Muscle layer of duodenum (tissue), 2 donors: ENCODE results near the gene CSRP1.
"Not testable (repeated sequence)": the region's sequence is repeated elsewhere in the genome, so short reads cannot be mapped to it uniquely, and the experiment has no call there.

Experiments
- H3K27ac ChIP-seq: one replicate; pipeline ENCODE4 v1.7.0; 2013; ENCODE audit warnings: mild to moderate bottlenecking, low read length
- H3K27me3 ChIP-seq: one replicate; pipeline ENCODE4 v1.7.0; 2013; ENCODE audit warnings: low read depth, mild to moderate bottlenecking, control low read depth, low read length
- H3K36me3 ChIP-seq, 2 donors: one replicate each; pipeline ENCODE4 v1.7.0; 2013; ENCODE audit warnings: low read length in 2 of 2, control low read depth in 1 of 2, mild to moderate bottlenecking in 1 of 2; ENCODE audit not compliant: insufficient read depth in 2 of 2, control insufficient read depth in 1 of 2
- H3K4me1 ChIP-seq, 2 donors: one replicate each; pipeline ENCODE4 v1.7.0; 2013; ENCODE audit warnings: low read length in 2 of 2, mild to moderate bottlenecking in 2 of 2, control low read depth in 1 of 2, moderate library complexity in 1 of 2; ENCODE audit not compliant: insufficient read depth in 2 of 2, control insufficient read depth in 1 of 2
- H3K4me3 ChIP-seq, 2 donors: one replicate each; pipeline ENCODE4 v1.7.0; 2013; ENCODE audit warnings: low read length in 2 of 2, low read depth in 1 of 2, mild to moderate bottlenecking in 1 of 2
- H3K9me3 ChIP-seq, 2 donors: one replicate each; pipeline ENCODE4 v1.7.0; 2013; ENCODE audit warnings: low read length in 2 of 2, control low read depth in 1 of 2, mild to moderate bottlenecking in 1 of 2; ENCODE audit not compliant: control insufficient read depth in 1 of 2
- donor health status: healthy.

Gene CSRP1

DNA sequence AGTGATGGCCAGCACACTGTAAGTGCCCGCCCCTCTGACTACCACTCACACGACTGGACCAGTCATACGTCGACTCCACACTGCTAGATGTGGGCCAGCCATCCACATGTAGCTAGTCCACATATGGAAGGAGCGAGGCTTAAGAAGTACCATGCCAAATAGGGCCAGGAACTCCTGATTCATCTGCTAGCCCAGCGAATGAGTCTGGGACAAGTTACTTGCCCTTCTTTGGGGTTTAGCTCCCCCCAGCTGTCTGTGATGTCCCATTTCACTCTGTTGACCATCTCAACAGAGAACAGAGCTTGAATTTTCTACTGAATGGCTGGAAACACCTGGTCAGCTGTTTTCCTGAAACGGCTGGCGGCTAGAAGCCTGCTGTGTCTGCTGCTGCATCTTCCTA lies 5.8 kb downstream of the CSRP1 start:
- peaks cover 14 to 16% of the 10 kb centered on the region in 2 donors for H3K36me3 ChIP-seq
- H3K4me1 ChIP-seq: peaks cover 39 to 65% of the 10 kb centered on the region in 2 donors
- H3K27me3 ChIP-seq: no peaks in the 10 kb centered on the region
- H3K9me3 ChIP-seq: no peaks in the 10 kb centered on the region
- H3K27ac ChIP-seq: peak overlapping the region; percentile 87
- H3K4me3 ChIP-seq: peak overlapping the region; percentile 1 to 51

DNA sequence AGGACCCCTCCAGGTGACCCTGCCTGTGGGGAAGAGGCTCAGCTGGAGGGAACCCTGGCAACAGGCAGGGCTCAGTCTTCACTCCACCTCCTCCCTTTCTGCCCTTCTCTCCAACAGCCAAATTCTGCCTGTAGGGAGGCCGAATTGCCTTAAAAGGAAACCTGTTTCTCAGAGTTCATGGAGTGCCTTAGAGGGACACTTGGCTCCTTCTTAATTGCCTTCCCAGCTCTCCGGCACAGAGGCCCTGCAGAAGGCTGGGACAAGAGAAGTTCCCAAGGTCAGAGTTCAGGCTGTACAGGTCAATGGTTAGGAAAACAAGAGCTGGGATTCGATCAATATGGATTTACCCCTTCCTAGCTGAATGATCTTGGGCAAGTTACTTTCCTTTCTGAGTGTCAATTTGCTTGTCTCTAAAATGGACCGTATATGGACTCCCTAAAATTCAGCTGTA lies 6.2 kb downstream of the CSRP1 start:
- H3K4me3 ChIP-seq: peak overlapping the region; percentile 1 to 51
- peaks cover 14 to 19% of the 10 kb centered on the region in 2 donors for H3K36me3 ChIP-seq
- peaks cover 39 to 70% of the 10 kb centered on the region in 2 donors for H3K4me1 ChIP-seq

DNA sequence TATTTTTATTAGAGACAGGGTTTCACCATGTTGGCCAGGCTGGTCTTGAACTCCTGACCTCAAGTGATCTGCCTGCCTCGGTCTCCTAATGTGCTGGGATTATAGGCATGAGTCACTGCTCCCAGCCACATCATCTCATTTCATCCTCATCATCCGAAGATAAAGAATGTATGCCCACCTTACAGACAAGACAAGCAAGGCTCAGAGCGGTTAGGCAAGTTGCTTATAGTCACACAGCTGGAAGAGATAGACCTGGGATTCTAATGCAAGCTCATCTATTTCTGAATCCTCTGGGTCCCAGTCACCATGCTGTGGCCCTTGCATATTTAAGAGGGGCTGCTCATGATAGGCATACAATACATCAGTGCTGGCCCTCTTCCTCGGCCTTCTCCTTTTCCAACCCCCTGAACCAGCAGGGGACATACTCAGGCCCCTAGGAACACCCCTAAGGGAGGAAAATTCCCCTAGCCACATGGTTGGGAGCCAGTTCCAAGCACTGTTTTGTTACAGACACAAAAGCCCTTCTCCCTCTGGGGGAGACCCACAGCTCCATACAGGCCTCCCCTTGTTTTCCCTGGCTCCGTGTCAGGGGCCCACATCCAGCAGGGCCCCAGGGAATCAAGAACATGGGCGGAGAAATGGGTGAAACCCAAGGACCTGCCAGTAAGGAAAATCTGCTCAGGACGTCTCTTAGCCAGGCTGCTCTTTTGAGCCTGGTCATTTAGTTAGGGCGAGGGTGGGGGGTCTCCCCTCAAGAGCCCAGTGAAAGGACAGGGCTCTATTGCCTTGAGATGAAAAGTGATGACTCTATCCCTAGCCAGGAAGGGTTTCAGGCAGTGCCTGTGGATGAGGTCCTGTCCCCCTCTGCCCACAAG lies 6.9 kb downstream of the CSRP1 start:
- H3K9me3 ChIP-seq: no peaks in the 10 kb centered on the region
- H3K27me3 ChIP-seq: no peaks in the 10 kb centered on the region
- peak overlapping the region; percentile 1 to 51 for H3K4me3 ChIP-seq
- H3K4me1 ChIP-seq: peaks cover 39 to 71% of the 10 kb centered on the region in 2 donors
- peaks cover 20 to 26% of the 10 kb centered on the region in 2 donors for H3K36me3 ChIP-seq
- peak overlapping the region; percentile 87 for H3K27ac ChIP-seq

More for the DNA sequence above, 6.2 kb downstream of the CSRP1 start:
- no peaks in the 10 kb centered on the region for H3K9me3 ChIP-seq
- H3K27ac ChIP-seq: peak overlapping the region; percentile 87
- no peaks in the 10 kb centered on the region for H3K27me3 ChIP-seq

- Histone ChIP-seq H3K27ac (peak overlapping the region; percentile 79), H3K4me1 (peaks cover 42 to 74% of the 10 kb centered on the region in 2 donors), H3K9me3 (no peaks in the 10 kb centered on the region), H3K27me3 (no peaks in the 10 kb centered on the region), H3K4me3 (peak overlapping the region in 1 of 2 donors; percentile 22), H3K36me3 (peaks cover 27 to 31% of the 10 kb centered on the region in 2 donors)
Measured at GRCh38 chr1:201499191-201499590, 7.7 kb downstream of the CSRP1 start.

- no peaks in the 10 kb centered on the region for H3K27me3 ChIP-seq
- H3K4me1 ChIP-seq: peaks cover 46 to 80% of the 10 kb centered on the region in 2 donors
- H3K4me3 ChIP-seq: peak overlapping the region; percentile 20 to 22
- H3K27ac ChIP-seq: peak overlapping the region; percentile 79
- H3K9me3 ChIP-seq: no peaks in the 10 kb centered on the region
- peaks cover 28 to 29% of the 10 kb centered on the region in 2 donors for H3K36me3 ChIP-seq
Measured at GRCh38 chr1:201498621-201499020, 8.3 kb downstream of the CSRP1 start.

DNA sequence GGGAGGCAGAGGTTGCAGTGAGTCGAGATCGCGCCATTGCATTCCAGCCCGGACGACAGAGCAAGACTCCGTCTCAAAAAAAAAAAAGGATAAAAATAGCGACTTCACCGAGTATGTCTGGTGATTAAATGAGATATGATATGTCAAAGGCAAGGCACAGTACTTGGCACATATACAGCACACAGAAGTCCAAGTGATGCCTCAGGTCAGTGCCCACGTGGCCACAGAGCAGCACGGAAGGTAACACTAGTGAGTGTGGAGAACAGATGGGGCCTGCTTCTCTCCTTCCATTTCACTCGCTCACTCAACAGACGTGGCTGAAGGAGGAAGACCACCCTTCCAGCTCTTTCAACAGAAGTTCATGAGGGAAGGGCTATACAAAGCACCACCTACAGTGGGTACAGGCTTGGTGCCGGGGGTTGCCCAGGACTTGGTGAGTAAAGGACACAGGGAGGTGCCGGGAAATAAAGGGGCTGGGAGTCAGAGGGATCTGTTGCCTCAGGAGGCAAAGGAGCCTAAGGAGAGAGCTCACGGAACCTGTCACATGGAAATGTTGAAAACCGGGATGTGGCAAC lies 8.9 kb downstream of the CSRP1 start:
- Histone ChIP-seq H3K27me3 (no peaks in the 10 kb centered on the region), H3K9me3 (no peaks in the 10 kb centered on the region), H3K27ac (peak overlapping the region; percentile 52), H3K4me1 (peaks cover 46 to 86% of the 10 kb centered on the region in 2 donors), H3K4me3 (peak overlapping the region in 1 of 2 donors; percentile 20), H3K36me3 (peaks cover 28 to 31% of the 10 kb centered on the region in 2 donors)

GRCh38 chr1:201496296-201496690 lies 10.6 kb downstream of the CSRP1 start:
- H3K9me3 ChIP-seq: no peaks in the 10 kb centered on the region
- peaks cover 28 to 37% of the 10 kb centered on the region in 2 donors for H3K36me3 ChIP-seq
- H3K27ac ChIP-seq: peak overlapping the region; percentile 81
- no peaks in the 10 kb centered on the region for H3K27me3 ChIP-seq
- peaks cover 45 to 93% of the 10 kb centered on the region in 2 donors for H3K4me1 ChIP-seq
- H3K4me3 ChIP-seq: peak overlapping the region in 1 of 2 donors; percentile 41

GRCh38 chr1:201495551-201496295 lies 11.2 kb downstream of the CSRP1 start:
- Histone ChIP-seq H3K4me1 (peaks cover 42 to 98% of the 10 kb centered on the region in 2 donors), H3K9me3 (no peaks in the 10 kb centered on the region), H3K27ac (peak overlapping the region; percentile 81), H3K4me3 (peak overlapping the region in 1 of 2 donors; percentile 41), H3K27me3 (no peaks in the 10 kb centered on the region), H3K36me3 (peaks cover 31 to 37% of the 10 kb centered on the region in 2 donors)

GRCh38 chr1:201493757-201494617 lies 12.9 kb downstream of the CSRP1 start:
- H3K4me1 ChIP-seq: peaks cover 51 to 99% of the 10 kb centered on the region in 2 donors
- H3K4me3 ChIP-seq: peak overlapping the region in 1 of 2 donors; percentile 16
- H3K27ac ChIP-seq: peak overlapping the region; percentile 81
- peaks cover 38 to 50% of the 10 kb centered on the region in 2 donors for H3K36me3 ChIP-seq
- H3K27me3 ChIP-seq: no peaks in the 10 kb centered on the region
- H3K9me3 ChIP-seq: no peaks in the 10 kb centered on the region

DNA sequence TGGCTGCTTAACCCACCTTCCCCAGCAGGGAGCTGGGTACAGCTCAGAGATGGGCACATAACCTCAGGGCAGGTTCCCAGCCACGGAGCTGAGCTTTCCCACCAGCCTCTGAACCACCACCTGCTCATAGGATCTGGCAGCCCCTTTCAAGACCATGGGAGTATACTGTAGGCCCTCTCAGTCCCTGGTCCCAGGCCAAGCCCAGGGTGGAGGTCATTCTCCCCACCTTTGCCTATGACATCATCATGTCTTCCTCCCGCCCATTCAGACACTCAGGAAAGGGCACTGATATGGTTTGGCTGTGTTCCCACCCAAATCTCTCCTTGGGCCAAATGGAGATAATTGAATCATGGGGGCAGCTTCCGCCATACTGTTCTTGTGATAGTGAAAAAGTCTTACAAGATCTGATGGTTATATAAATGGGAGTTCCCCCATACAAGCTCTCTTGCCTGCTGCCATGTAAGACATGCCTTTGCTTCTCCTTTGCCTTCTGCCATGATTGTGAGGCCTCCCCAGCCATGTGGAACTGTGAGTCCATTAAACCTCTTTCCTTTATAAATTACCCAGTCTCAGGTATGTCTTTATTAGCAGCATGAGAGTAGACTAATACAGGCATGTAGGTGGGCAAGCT lies 13.8 kb downstream of the CSRP1 start:
- H3K9me3 ChIP-seq, H3K27me3 ChIP-seq: not testable (repeated sequence)
- peaks cover 50 to 99% of the 10 kb centered on the region in 2 donors for H3K4me1 ChIP-seq
- peak overlapping the region in 1 of 2 donors; percentile 2 for H3K4me3 ChIP-seq
- H3K36me3 ChIP-seq: peaks cover 37 to 55% of the 10 kb centered on the region in 2 donors
- peak overlapping the region; percentile 65 for H3K27ac ChIP-seq
